A673 (cell line): ENCODE data around the gene GMIP. TPM values are rescaled to one million over a fixed set of nuclear protein-coding genes. Genes with fewer than 3 reads are reported as not detected.
A peak's percentile ranks its signal among the peaks of the same experiment; 100 is the strongest.
"Not testable (repeated sequence)": the region's sequence is repeated elsewhere in the genome, so short reads cannot be mapped to it uniquely, and the experiment has no call there.

Source experiments
- BruUV-seq: library from RNA; stranded (reverse); fragments of 400-500 nt; replicated peaks from 2 replicates; lab custom pipeline; 2021; lab: Mats Ljungman, UMichigan
- CTCF ChIA-PET: fragments of 300-600 bp; sonication (Branson Sonifier 250); formaldehyde crosslinking; loops from one replicate; lab custom pipeline; 2022; ENCODE audit warnings: antibody characterized with exemption; lab: Charles Lee
- POLR2A ChIA-PET: fragments of 300-600 bp; sonication (Branson Sonifier 250); formaldehyde crosslinking; loops from one replicate; lab custom pipeline; 2022; ENCODE audit warnings: antibody characterized with exemption; ENCODE audit not compliant: low non-redundant PET; lab: Charles Lee
- DNase-seq: peaks from one replicate; pipeline ENCODE4 v3.0.0-alpha.2; 2015; ENCODE audit warnings: low spot score
- H3K27ac ChIP-seq: fragments of 200-600 bp; sonication (generic); 2 replicates; pipeline ENCODE4 v1.5.1; 2016; ENCODE audit warnings: mixed run types, low read depth, mild to moderate bottlenecking, mixed read lengths, antibody characterized with exemption, low read length; ENCODE audit not compliant: poor library complexity, severe bottlenecking
- H3K27me3 ChIP-seq: fragments of 200-600 bp; sonication (generic); replicated peaks from 2 replicates; pipeline ENCODE4 v1.6.1; 2017; ENCODE audit warnings: mixed run types, low read depth, mild to moderate bottlenecking, mixed read lengths, antibody characterized with exemption, low read length; ENCODE audit not compliant: insufficient read depth, poor library complexity
- H3K36me3 ChIP-seq: fragments of 200-600 bp; sonication (generic); 2 replicates; pipeline ENCODE4 v1.6.1; 2016; ENCODE audit warnings: mixed run types, mild to moderate bottlenecking, mixed read lengths, antibody characterized with exemption, low read length; ENCODE audit not compliant: insufficient read depth, poor library complexity, severe bottlenecking
- H3K4me1 ChIP-seq: fragments of 200-600 bp; sonication (generic); 2 replicates; pipeline ENCODE4 v1.6.1; 2017; ENCODE audit warnings: mixed run types, mild to moderate bottlenecking, mixed read lengths, antibody characterized with exemption, low read length; ENCODE audit not compliant: insufficient read depth, poor library complexity, severe bottlenecking
- H3K4me3 ChIP-seq: fragments of 200-600 bp; sonication (generic); 2 replicates; pipeline ENCODE4 v1.5.1; 2016; ENCODE audit warnings: low read depth, mixed run types, mild to moderate bottlenecking, mixed read lengths, low read length; ENCODE audit not compliant: poor library complexity, severe bottlenecking
- H3K9me3 ChIP-seq: fragments of 200-600 bp; sonication (generic); 2 replicates; pipeline ENCODE4 v1.6.1; 2016; ENCODE audit warnings: mixed run types, low read depth, mild to moderate bottlenecking, mixed read lengths, antibody characterized with exemption, low read length; ENCODE audit not compliant: poor library complexity, severe bottlenecking
- CTCF ChIP-seq: fragments of 300-800, 200-600 bp; sonication (generic); conservative IDR thresholded peaks from 2 replicates; pipeline ENCODE4 v1.5.1; 2017; ENCODE audit warnings: low read depth, mild to moderate bottlenecking, antibody characterized with exemption, low read length, moderate library complexity, mixed read lengths
- EZH2 ChIP-seq: fragments of 200-600 bp; sonication (generic); IDR thresholded peaks from 2 replicates; pipeline ENCODE4 v1.6.1; 2017; ENCODE audit warnings: borderline replicate concordance, low read depth, mild to moderate bottlenecking, mixed read lengths, antibody characterized with exemption, low read length; ENCODE audit not compliant: poor library complexity, severe bottlenecking
- intact Hi-C: fragments of 100-400 bp; cut with micrococcal nuclease; formaldehyde crosslinking; loops from one replicate; pipeline ENCODE4 v1.10.0; 2022; ENCODE audit not compliant: unreplicated experiment
- total RNA-seq: library from RNA; stranded (reverse); gene quantifications from 2 replicates; pipeline ENCODE4 v1.2.3, GENCODE V29; 2021

Gene GMIP
- total RNA-seq, 1 experiment from 2014 or later = 9.0 TPM

GRCh38 chr19:19687090-19687489, 43.6 kb upstream of the GMIP start:
- ChIA-PET CTCF (no interaction called here), POLR2A (no interaction called here)
- intact Hi-C loops = no loop called here
- peak; percentile 40 for DNase-seq
- Histone ChIP-seq H3K27ac (no peak overlapping the region), H3K36me3 (no peaks in the 10 kb centered on the region), H3K4me1 (no peaks in the 10 kb centered on the region), H3K9me3 (no peaks in the 10 kb centered on the region), H3K4me3 (no peak overlapping the region), H3K27me3 (no peaks in the 10 kb centered on the region)
- TF ChIP-seq CTCF (no peak), EZH2 (no peak)
- BruUV-seq = no TSS peak

- Histone ChIP-seq H3K4me1 (no peaks in the 10 kb centered on the region), H3K36me3 (no peaks in the 10 kb centered on the region), H3K4me3 (no peak overlapping the region), H3K27me3 (no peaks in the 10 kb centered on the region), H3K9me3 (peaks cover under 1% of the 10 kb centered on the region), H3K27ac (no peak overlapping the region)
- POLR2A ChIA-PET = no interaction called here
- TF ChIP-seq EZH2 (no peak), CTCF (no peak)
- intact Hi-C loops = no loop called here
- no TSS peak for BruUV-seq
- no peak for DNase-seq
- CTCF ChIA-PET = no interaction called here
Measured at GRCh38 chr19:19686580-19686979, 43.1 kb upstream of the GMIP start.

- intact Hi-C loops, H3K27me3 ChIP-seq, H3K4me3 ChIP-seq, CTCF ChIA-PET, H3K9me3 ChIP-seq, BruUV-seq, H3K36me3 ChIP-seq, POLR2A ChIA-PET, H3K4me1 ChIP-seq, H3K27ac ChIP-seq, DNase-seq: not testable (repeated sequence)
Measured at GRCh38 chr19:19686119-19686518, 42.7 kb upstream of the GMIP start.
